SK-MEL-5 (cell line): ENCODE results near the gene CCDC188. TPM values are rescaled to one million over a fixed set of nuclear protein-coding genes. Genes with fewer than 3 reads are reported as not detected.

Experiments
- DNase-seq: peaks from one replicate; pipeline ENCODE4 v3.0.0-alpha.2; 2016; ENCODE audit warnings: low read depth, low spot score
- in situ Hi-C: cut with HindIII; loops from 2 replicates; pipeline ENCODE4 v1.10.0; 2016; ENCODE audit warnings: low sequenced_read_pairs, high pct_unique_total_duplicates, low pct_unique_long_range_greater_than_20kb
- polyA plus RNA-seq, 2 experiments: library from polyadenylated mRNA; depleted of rRNA; stranded (reverse); fragments of >200 nt; gene quantifications; 2 replicates each; pipeline ENCODE4 v1.2.3, GENCODE V29; 2015
- total RNA-seq: library from RNA; depleted of rRNA; stranded (reverse); fragments of >200 nt; shearing (Covaris generic); gene quantifications from 2 replicates; pipeline ENCODE4 v1.2.3, GENCODE V29; 2014; rRNA removed

CCDC188 gene
- total RNA-seq: not detected in 2 replicates
- 0.13 TPM in 1 of 2 replicates, not detected in the other for polyA plus RNA-seq (2015; cell fraction: cytosol; rRNA removed)
- polyA plus RNA-seq (2015; cell fraction: nucleus; rRNA removed): 3.8 TPM in 1 of 2 replicates, not detected in the other

GRCh38 chr22:20150381-20151275 lies at the start of gene CCDC188:
Gene CCDC188 (minus strand): TSS chr22:20151055. CDS start chr22:20150986, 69 bp downstream.
- in situ Hi-C loops: no loop called here
- no peak for DNase-seq

GRCh38 chr22:20199906-20200305 lies 49.1 kb upstream of the CCDC188 start:
- in situ Hi-C loops: no loop called here

DNA sequence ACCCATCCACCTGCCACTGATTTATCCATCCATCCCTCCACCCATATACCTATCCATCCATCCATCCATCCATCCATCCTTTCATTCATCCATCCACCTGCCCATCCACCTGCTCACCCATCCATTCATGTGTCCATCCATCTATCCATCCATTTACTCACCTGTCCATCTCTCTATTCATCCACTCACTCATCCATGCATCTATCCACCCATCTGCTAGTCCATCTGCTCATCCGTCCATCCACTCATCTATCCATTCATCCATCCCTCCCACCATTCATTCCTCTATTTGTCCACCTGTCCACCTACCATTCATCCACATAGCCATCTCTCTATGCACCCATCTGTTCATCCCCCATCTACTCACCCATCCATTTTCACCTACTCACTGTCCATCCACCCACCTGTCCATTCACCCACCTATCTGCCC lies 48.6 kb upstream of the CCDC188 start:
- no peak for DNase-seq
- in situ Hi-C loops: no loop called here

More at GRCh38 chr22:20199906-20200305, 49.1 kb upstream of the CCDC188 start:
- DNase-seq: no peak

DNA sequence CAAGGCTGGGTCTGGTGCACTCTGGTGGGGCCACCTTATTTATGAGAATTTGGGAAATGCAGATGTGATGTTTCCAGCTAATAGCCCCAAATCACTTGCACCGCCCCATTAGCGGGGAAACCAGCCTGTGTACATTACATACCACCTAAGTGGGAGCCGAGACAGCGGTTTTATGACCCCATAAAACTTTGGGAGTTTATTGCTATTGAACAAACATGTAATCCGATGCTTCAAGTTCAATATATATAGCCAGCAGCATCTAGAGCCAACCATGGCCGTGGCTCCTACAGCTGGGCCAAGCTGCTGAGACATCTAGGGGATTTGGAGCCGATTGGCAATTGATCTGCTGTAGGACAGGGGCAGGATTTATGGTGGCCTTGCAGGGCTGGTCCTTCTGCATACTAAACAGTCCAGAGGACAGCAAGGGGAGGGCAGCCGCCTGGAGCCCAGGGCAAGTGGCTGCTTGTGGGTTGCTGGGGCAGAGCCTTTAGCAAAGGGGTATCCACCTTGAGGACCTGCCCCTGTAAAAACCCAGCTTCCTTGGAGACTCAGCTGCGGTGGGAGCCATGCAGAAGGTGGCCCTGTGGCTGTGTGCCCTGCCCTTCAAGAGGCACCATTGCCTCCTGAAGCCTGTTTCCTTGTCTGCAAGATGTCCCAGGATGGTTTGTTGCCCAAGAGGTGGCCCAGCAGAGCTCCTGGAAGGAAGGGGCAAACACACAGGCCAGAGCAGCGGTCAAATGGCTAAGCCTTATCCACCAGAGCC lies 47.9 kb upstream of the CCDC188 start:
- in situ Hi-C loops: no loop called here
- no peak for DNase-seq

GRCh38 chr22:20197407-20198030 lies 46.7 kb upstream of the CCDC188 start:
- in situ Hi-C loops: no loop called here
- DNase-seq: no peak

- in situ Hi-C loops: no loop called here
- no peak for DNase-seq
Observed at GRCh38 chr22:20196094-20196842, 45.4 kb upstream of the CCDC188 start.

DNA sequence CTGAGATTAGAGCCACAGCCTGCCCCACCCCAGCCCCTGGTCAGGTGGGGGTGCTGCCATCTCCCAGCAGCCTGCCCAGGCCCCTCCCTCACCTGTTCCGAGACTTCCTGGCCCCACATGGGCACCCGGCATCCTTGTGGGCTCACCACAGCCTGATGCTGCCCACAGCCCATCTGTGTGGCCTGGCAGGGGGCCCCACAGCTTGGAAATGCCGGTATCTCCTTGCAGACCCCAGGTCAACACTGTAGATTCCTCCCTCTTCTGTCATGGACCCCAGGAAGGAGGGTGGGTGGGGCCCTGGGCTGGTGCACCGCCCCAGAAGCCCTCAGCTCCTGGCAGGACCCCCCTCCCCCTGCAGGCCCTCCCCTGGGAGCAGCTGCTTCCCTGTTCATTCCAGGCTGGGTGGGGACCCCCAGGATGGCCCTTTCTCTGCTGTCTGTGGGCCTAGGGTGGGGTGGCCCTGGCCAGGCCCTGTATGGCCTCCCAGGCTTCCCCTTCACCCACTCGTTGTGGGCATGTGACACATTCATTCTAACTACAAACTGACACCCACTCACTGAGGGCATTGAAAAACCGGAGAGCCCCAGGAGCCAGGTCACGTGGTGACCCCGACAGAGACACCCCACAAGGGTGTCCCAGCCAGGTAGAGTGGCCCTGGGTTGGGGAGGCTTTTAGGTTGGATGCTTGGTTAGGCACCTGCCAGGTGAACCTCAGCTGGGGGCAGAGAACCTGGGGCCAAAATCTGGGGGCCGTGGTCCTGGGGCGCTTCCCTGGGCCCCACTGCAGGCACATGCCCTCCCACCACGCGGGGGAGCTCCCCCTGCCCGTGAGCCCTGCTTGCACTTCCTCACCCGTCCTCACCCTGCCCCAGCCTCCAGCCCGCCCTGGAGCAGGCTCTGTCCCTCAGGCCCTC lies 44.1 kb upstream of the CCDC188 start:
- in situ Hi-C loops: no loop called here

GRCh38 chr22:20193761-20194494 lies 43.1 kb upstream of the CCDC188 start:
- no peak for DNase-seq

More for the DNA sequence above, 44.1 kb upstream of the CCDC188 start:
- no peak for DNase-seq

GRCh38 chr22:20192972-20193760 lies 42.3 kb upstream of the CCDC188 start:
- DNase-seq: no peak
- in situ Hi-C loops: no loop called here

More at GRCh38 chr22:20193761-20194494, 43.1 kb upstream of the CCDC188 start:
- in situ Hi-C loops: no loop called here

DNA sequence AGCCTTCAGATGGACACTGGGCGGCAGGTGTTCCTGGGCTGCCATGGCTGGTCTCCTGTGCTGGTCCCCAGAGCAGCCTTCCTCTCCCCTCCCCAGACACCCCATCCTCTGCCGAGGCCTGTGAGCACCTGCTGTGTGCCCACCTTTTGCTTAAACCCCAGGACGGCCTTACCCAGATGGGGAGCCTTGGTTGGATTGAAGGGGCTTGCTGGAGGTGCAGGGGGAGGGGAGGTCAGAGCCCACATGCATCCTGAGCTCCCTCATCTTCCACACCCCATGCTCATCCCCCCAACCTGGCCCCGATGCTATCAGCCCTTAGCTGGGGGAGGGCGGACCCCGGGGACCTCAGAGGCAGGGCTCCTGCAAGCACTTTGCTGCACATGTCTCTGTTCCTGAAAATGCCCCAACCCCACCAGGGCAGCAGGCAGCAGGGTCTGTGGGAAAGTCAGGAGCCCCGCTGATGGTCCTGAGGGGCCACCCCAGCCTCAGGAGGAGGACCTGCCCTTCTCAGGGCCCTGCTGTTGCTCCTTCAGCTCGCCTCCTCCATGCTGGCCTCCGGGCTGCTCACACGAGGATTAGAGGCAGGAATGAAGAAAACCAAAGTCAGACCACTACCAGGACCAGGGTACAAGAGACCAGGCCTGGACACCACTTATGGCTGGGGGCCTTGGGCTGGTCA lies 41.6 kb upstream of the CCDC188 start:
- DNase-seq: no peak
- in situ Hi-C loops: no loop called here

DNA sequence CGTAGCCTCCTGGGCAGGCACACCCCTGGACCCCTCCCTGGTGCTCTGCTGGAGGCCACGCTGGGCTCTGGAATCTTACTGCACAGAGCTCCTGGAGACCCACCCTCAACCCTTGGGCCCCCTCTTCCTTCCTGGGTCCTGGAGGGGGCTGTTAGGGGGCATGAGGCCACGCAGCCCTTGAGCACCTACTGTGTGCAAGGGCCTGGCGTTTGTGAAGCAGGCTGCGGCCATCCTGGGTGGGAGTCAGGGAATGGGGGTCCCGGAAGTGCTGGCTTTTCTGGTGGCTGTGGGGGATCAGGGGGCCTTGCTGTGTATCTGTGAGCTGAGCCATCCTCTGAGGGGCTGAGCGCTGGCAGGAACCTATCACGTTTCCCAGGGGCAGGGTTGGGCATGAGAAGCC lies 40.9 kb upstream of the CCDC188 start:
- DNase-seq: no peak
- in situ Hi-C loops: no loop called here

GRCh38 chr22:20191000-20191515 lies 40.2 kb upstream of the CCDC188 start:
- DNase-seq: no peak
- in situ Hi-C loops: no loop called here

GRCh38 chr22:20188567-20188877 lies 37.7 kb upstream of the CCDC188 start:
- no peak for DNase-seq
- in situ Hi-C loops: no loop called here

- DNase-seq: no peak
- in situ Hi-C loops: no loop called here
Observed at GRCh38 chr22:20187777-20188566, 37.1 kb upstream of the CCDC188 start.
